GM19023 (cell line): ENCODE results near the gene DGKB.
A peak's percentile ranks its signal among the peaks of the same experiment; 100 is the strongest.

Experiments
- ATAC-seq: cut with Tn5 transposase; IDR thresholded peaks from one replicate; pipeline ENCODE4 v1.9.1; 2021; ENCODE audit warnings: mild to moderate bottlenecking, moderate library complexity; ENCODE audit not compliant: unreplicated experiment

Gene DGKB

GRCh38 chr7:14761510-14762296 is 140.8 kb downstream of the DGKB start:
- ATAC-seq, result no peak

GRCh38 chr7:14760730-14761478 is 141.6 kb downstream of the DGKB start:
- ATAC-seq, result no peak

- ATAC-seq, result no peak
Measured at GRCh38 chr7:14759785-14760184, 142.8 kb downstream of the DGKB start.

GRCh38 chr7:14754631-14755030 is 147.9 kb downstream of the DGKB start:
- ATAC-seq, result no peak

GRCh38 chr7:14752301-14752700 is 150.2 kb downstream of the DGKB start:
- ATAC-seq, result no peak

GRCh38 chr7:14751461-14751860 is 151.1 kb downstream of the DGKB start:
- no peak for ATAC-seq

- ATAC-seq, result no peak
Measured at GRCh38 chr7:14748461-14748860, 154.1 kb downstream of the DGKB start.

GRCh38 chr7:14747701-14748100 is 154.8 kb downstream of the DGKB start:
- ATAC-seq, result no peak

GRCh38 chr7:14745076-14745475 is 157.5 kb downstream of the DGKB start:
- ATAC-seq, result no peak

- no peak for ATAC-seq
Measured at GRCh38 chr7:14740606-14741005, 161.9 kb downstream of the DGKB start.

GRCh38 chr7:14739841-14740185 is 162.7 kb downstream of the DGKB start:
- ATAC-seq, result no peak

GRCh38 chr7:14739168-14739840 is 163.2 kb downstream of the DGKB start:
- ATAC-seq, result no peak

- ATAC-seq, result no peak
Measured at GRCh38 chr7:14738086-14738485, 164.5 kb downstream of the DGKB start.

GRCh38 chr7:14734839-14735321 is 167.7 kb downstream of the DGKB start:
- no peak for ATAC-seq

GRCh38 chr7:14720785-14721184 is 181.8 kb downstream of the DGKB start:
- ATAC-seq, result no peak

- no peak for ATAC-seq
Measured at GRCh38 chr7:14717816-14718215, 184.7 kb downstream of the DGKB start.

- ATAC-seq, result no peak
Measured at GRCh38 chr7:14717169-14717568, 185.4 kb downstream of the DGKB start.

- ATAC-seq, result peak; percentile 97
Measured at GRCh38 chr7:14714161-14714728, 188.3 kb downstream of the DGKB start.

- ATAC-seq, result no peak
Measured at GRCh38 chr7:14698239-14698638, 204.3 kb downstream of the DGKB start.

- ATAC-seq, result no peak
Measured at GRCh38 chr7:14697684-14698083, 204.9 kb downstream of the DGKB start.

GRCh38 chr7:14691597-14692203 is 210.9 kb downstream of the DGKB start:
- ATAC-seq, result no peak
